GM19455 (cell line): ENCODE measurements around the gene SSTR3.
"Not testable (repeated sequence)": the region's sequence is repeated elsewhere in the genome, so short reads cannot be mapped to it uniquely, and the experiment has no call there.

Experiments
- ATAC-seq: cut with Tn5 transposase; IDR thresholded peaks from one replicate; pipeline ENCODE4 v1.9.1; 2021; ENCODE audit not compliant: unreplicated experiment

SSTR3 gene

DNA sequence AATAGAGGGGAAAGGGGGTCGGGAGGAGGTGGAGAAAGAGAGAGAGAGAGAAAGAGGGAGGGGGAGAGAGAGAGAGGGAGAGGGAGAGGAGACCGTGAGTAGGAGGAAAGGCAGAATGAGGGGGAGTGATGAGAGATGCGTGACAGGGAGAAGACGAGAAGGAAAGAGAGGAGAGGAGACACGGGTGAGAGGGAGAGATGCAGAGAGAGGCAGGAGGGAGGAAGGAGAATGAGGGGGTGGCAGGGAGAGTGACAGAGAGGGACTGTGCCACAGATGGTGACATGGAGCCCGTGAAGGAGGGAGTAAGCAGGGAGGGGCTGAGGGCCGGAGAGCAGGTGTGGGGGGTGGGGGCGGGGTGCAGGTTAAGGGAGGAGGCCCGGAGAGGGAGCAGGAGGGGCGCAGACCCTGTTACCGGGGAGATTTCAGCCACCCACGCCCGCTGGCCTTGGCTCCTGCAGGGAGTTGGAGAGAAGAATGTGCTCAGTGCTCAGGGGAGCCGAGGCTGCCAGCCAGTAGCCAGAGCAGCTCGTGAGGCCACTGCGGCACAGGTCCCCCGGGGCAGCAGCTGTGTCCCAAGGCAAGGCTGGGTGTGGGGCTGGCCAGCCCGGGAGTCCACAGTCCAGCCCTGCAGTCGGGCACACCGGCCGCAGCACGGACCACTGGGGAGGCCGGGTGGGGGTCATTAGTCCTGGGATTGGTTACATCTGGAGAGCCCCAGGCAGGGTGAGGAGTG, at the start of gene SSTR3:
Gene SSTR3, minus strand, starts transcription at position 304 of the 733 bp plus-strand sequence. CDS start 4,674 bp downstream, outside the sequence.
- no peak for ATAC-seq

DNA sequence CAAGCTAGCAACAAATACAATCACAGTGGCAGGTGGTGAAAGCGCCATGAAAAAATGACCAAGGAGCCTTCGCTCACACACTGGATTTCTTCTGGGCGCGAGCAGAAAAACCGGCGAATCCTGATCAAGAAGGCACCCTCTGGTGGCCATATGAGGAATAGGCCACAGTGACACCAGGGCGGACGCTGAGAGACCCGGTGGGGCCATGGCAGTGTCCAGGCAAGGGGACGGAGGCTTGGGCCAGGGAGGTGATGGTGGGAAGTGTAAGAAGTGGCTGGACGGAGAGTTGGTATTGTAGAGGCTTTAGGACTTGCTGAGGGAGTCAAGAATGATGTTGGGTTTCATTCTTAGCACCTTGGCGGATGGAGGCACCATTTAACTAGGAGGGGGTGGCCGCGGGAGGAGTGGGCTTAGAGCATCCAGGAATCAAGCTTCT, 48.6 kb upstream of the SSTR3 start:
- ATAC-seq, result no peak

DNA sequence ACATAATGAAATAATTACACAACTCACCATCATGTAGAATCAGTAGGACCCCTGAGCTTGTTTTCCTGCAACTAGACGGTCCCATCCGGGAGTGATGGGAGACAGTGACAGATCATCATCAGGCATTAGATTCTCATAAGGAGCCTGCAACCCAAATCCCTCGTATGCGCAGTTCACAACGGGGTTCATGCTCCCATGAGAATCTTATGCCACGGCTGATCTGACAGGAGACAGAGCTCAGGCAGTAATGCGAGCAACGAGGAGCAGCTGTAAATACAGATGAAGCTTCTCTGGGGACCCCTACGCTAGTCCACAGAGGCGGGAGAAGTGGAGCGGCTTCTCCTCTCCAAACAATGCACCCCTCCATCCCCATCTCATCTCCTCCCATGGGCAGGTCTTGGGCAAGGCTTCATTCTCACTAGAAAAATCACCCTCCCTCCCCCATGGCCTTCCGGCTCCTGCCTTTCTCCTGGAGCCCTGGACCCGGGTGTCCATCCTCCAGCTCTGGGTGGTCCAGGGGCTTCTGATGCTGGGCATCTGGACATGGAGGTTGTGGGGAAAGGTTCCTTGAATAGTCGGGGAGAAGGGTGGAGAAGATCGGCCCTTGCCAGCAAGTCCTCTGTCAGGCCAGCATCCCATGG, 48.0 kb upstream of the SSTR3 start:
- ATAC-seq, result no peak

DNA sequence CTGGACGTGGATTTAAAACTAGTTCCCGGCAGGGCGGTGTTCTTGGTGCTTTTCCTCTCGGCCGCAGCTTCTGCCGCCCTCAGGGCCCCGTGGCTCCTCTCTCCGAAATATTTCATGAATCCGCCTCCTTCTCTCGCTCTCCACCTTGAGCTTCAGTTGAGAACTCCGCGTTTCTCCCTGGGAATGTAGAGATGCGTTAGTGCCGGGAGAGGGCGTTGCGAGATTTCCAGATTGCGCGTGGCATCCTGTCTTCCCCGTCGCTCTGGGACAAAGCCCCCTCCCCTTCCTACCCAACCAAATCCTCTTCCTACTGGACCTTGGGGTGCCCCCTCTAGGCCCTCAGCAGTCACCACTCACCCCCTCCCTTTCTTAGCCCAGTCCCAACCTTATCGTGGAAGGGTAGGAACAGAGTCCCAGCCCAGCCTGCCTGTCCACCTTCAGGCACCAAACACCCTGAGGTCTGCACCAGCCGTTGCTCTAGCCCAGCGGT, 47.3 kb upstream of the SSTR3 start:
- no peak for ATAC-seq

DNA sequence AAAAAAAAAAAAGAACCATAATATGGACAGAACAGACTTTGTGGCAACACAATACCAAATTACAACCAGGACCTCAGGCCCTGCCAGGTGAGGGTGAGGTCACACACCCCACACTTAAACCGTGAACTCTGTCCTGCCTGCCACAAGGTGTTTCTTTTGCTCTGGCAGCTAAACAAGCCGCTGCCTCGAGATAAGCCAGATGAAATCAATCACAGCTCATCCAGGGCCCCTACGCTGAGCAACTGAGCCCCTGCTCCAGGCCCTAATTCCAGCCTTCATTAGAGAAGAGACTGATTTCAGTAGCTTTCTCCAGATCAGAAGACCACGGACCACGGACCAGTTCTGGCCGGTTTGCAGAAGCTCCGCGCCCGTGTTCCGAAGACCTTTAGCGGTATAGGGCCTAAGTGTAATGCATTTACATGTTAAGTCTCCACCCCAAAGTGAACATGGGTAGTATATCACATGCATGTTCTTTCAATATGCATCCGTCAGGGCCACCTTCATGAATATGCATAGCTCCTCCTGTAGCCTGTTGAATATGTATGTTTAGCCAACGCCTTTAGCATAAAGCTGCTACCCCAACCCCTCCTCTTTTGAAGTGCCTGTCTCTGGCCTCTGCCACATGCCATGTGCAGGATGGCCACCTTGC, 46.6 kb upstream of the SSTR3 start:
- ATAC-seq, result no peak

DNA sequence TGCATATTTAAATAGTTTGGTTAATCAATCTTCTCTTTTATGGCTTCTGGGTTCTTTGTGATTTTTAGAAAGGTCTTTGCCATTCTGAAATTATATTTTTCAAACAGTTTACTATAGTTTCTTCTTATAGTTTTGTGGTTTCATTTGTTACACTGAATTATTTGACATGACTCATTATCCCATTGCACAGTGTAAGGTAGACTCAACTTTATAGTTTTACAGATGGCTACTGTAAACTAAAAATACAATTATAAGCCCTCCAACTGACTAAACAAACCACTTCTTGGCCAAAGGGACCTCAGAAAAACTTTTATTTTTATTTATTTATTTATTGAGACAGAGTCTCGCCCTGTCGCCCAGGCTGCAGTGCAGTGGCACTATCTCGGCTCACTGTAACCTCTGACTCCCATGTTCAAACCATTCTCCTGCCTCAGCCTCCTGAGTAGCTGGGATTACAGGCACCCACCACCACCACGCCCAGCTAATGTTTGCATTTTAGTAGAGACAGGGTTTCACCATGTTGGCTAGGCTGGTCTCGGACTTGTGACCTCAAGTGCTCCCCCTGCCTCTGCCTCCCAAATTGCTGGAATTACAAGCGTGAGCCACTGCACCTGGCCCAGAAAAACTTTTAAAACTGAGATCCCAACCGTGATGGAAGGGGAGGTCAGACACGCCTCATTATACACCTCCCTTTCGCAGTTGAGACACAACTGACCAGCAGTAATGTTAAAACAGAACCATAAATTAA, 45.9 kb upstream of the SSTR3 start:
- no peak for ATAC-seq

DNA sequence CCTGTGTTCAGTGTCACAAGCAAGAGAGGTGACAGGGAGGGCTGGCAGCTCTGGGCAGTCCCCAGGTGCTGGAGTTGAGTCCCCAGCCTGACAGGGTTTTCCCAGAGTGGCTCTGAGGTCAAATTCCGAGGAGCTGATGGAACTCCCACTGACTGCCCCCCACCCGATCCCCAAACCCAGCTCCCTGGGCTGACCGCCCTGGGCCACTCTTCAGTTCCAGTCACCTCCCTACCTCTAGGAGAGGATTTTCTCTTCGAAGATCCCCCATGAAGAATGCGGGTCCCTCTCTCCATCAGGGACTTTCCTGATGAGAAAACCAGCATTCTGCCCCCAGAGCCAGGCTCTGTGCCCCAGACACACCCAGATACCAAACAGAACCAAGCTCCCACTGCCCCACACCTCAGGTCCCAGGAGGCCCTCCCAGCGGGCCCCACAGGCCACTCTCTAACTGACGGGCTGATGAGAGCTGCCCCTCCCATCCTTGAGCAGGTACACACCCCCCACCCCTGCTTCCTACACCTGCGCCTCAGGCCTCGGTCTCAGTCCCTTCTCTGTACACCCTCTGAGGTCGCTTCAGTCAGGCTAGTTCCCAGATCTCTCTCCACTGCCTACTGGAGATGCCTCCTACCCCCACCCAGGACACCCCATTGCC, 43.9 kb upstream of the SSTR3 start:
- ATAC-seq, result no peak

DNA sequence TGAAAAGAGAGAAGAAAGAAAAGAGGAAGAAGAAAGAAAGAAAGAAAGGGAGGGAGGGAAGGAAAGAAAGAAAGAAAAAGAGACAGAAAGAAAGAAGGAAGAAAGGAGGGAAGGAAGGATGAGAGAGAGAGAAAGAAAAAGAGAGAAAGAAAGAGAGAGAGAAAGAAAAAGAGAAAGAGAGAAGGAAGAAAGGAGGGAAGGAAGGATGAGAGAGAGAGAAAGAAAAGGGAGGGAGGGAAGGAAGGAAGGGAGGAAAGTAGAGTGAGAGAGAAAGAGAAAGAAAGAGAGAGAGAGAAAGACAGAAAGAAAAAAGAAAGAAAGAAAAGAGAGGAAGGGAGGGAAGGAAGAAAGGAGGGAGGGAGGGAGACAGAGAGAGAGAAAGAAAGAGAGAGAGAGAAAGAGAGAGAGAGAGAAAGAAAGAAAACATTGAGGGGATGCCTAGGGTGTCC, 43.3 kb upstream of the SSTR3 start:
- no peak for ATAC-seq

DNA sequence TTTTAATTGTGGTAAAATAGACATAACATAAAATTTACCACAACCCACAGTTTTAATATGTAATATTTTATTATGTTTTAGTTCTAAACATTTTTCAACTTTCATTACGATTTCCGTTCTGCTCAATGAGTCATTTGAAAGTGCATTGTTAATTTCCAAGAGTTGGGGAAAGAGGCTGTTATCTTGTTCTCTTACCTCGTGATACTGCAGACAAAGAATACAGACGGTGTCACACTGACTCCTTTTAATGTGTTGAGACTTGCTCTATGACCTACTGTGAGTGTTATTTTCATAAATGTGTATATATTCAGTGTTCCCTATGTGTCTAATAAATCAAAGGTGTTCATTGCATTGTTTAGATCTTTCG, 42.6 kb upstream of the SSTR3 start:
- no peak for ATAC-seq

DNA sequence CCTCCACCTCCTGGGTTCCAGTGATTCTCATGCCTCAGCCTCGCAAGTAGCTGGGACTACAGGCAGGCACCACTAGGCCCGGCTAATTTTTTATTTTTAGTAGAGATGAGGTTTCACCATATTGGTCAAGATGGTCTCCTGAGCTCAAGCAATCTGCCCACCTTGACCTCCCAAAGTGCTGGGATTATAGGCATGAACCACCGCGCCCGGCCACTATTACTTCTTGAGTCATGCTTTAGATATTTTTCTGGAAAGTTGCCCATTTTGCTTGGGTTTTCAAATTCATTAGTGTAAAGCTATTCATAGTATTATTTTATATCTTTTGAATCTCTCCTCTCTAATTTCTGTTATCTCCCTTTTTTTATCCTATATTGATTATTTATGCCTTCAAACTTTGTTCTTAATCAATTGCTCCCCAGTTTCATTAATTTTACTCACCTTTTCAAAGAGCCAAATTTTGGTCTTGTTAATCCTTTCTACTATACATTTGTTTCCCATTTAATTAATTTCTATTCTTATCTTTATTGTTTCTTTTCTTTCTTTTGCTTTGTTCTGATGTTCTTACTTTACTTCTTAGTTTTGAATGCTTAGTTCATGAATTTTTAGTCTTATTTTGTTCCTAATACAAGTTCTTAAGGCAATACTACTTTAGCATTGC, 42.1 kb upstream of the SSTR3 start:
- no peak for ATAC-seq

DNA sequence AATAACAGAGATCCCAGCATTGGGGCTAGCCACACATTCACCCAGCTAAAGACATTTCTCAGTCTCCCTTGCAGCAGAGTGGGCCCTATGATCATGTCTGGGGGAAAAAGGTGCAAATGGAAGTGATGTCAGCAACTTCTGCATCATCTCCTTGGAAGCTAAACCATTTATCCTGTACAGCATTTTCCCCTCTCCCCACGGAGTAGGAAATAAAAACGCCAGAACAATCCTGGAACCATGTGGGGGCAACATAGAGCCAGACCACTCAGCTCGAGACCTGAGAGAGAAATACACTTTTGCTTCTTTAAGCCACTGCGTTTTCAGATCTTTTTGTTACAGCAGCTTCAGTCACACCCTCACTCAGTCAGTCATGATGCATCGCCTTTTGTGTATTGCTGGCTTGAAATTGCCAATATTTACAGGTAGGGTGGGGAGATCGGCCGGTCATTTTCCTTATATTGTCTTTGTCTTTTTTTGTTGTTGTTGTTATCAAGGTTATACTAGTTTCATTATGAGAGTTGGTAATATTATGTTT, 40.9 kb upstream of the SSTR3 start:
- no peak for ATAC-seq

DNA sequence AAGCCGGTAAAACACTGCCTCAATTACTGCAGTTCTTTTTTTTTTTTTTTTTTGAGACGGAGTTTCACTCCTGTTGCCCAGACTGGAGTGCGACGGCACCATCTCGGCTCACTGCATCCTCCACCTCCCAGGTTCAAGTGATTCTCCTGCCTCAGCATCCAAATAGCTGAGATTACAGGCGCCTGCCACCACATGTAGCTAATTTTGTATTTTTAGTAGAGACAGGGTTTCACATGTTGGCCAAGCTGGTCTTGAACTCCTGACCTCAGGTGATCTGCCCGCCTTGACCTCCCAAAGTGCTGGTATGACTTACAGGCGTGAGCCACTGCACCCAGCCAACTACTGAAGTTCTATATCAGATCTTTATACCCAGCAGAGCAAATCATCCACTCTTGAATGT, 39.6 kb upstream of the SSTR3 start:
- ATAC-seq, result not testable (repeated sequence)

GRCh38 chr22:37249986-37250385, 37.7 kb upstream of the SSTR3 start:
- ATAC-seq, result no peak

DNA sequence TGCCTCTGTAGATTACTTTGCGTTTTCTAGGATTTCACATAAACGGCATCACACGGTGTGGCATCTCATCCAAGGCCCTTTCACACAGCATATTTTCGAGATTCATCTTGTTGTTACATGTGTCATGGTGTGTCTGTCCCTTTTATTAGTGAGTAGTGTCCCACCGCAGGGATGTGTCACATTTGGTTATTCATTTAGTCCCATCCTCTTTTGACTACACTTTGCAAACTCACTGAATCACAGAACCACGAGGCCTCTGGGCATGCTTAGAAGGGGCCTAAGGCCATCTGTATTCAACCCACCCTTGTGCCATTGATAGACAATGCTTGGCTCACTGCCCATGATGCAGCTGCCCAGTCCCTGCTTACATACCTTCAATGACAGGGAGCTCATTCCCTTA, 36.0 kb upstream of the SSTR3 start:
- no peak for ATAC-seq

GRCh38 chr22:37245740-37246139, 33.5 kb upstream of the SSTR3 start:
- ATAC-seq, result no peak

DNA sequence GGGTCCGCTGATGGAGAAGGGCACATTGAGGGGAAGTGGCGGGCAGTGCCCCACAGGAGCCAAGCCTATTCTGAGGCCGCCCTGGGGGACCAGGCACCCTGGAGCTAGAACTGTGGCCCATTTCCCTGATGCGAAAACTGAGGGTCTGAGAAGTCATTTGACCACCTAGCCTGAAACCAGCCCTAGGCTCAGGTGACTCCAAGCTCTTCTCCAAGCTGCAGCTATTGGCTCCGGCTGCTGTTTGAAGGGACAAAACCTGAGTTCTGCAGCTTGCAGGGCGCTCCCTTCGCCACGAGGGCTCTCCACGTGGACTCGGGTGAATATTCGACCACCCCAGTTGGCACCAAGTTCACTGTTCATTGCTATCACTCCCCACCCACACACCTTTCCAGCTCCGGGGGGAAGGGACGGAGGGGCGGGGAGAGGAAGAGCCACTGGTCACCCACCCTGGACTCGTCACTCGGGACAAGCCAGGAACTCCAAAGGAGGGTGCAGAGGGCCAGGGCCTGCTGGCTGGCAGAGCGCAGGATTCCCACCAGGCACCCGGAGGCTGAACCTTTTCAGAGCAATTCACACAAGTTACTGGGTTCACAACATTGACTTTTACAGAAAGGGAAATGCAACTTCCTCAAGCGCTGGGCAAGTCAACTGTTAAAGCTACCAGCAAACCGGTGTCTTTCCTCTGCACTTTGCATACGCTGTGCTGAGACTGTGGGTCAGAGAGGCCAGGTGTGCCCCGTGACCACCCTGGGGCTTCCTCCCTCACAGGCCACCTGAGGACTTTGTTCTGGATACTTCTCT, 32.8 kb upstream of the SSTR3 start:
- ATAC-seq, result peak; percentile 35

- peak; percentile 47 for ATAC-seq
Measured at GRCh38 chr22:37244114-37244921, 32.0 kb upstream of the SSTR3 start, which contains the start of gene RAC2. Gene RAC2 (minus strand): TSS chr22:37244269. CDS start chr22:37244148, 121 bp downstream.
